Renal cortical epithelial cell (primary cell): ENCODE measurements around the gene TMEM255B. TPM values are rescaled to one million over a fixed set of nuclear protein-coding genes. Genes with fewer than 3 reads are reported as not detected.
"Not testable (repeated sequence)": the region's sequence is repeated elsewhere in the genome, so short reads cannot be mapped to it uniquely, and the experiment has no call there.

Experiments
- DNase-seq: peaks from one replicate; pipeline ENCODE4 v3.0.0-alpha.2; 2011; ENCODE audit warnings: low read depth
- total RNA-seq: library from RNA; depleted of rRNA; stranded (reverse); fragments of >200 nt; gene quantifications from 2 replicates; pipeline ENCODE4 v1.2.3, GENCODE V29; 2014

The TMEM255B gene
- total RNA-seq, 1 donor from 2014 or later, result 3.3 TPM

GRCh38 chr13:113734099-113734825, 24.8 kb upstream of the TMEM255B start:
- no peak for DNase-seq

- DNase-seq, result no peak
Observed at GRCh38 chr13:113734826-113735125, 24.2 kb upstream of the TMEM255B start.

- DNase-seq, result no peak
Observed at GRCh38 chr13:113735194-113735593, 23.8 kb upstream of the TMEM255B start.

GRCh38 chr13:113735750-113736149, 23.3 kb upstream of the TMEM255B start:
- DNase-seq, result no peak

- no peak for DNase-seq
Observed at GRCh38 chr13:113736258-113736731, 22.7 kb upstream of the TMEM255B start.

- no peak for DNase-seq
Observed at GRCh38 chr13:113737803-113738202, 21.2 kb upstream of the TMEM255B start.

- no peak for DNase-seq
Observed at GRCh38 chr13:113739527-113740285, 19.3 kb upstream of the TMEM255B start.

- DNase-seq, result no peak
Observed at GRCh38 chr13:113740286-113740556, 18.8 kb upstream of the TMEM255B start.

- no peak for DNase-seq
Observed at GRCh38 chr13:113740661-113741060, 18.4 kb upstream of the TMEM255B start.

- DNase-seq, result no peak
Observed at GRCh38 chr13:113741191-113741668, 17.8 kb upstream of the TMEM255B start.

GRCh38 chr13:113742000-113742441, 17.0 kb upstream of the TMEM255B start:
- peak; percentile 65 for DNase-seq

GRCh38 chr13:113742445-113743120, 16.4 kb upstream of the TMEM255B start:
- DNase-seq, result no peak

- DNase-seq, result no peak
Observed at GRCh38 chr13:113743366-113744195, 15.4 kb upstream of the TMEM255B start.

- no peak for DNase-seq
Observed at GRCh38 chr13:113744197-113745000, 14.6 kb upstream of the TMEM255B start.

- DNase-seq, result no peak
Observed at GRCh38 chr13:113745059-113745458, 14.0 kb upstream of the TMEM255B start.

- not testable (repeated sequence) for DNase-seq
Observed at GRCh38 chr13:113745500-113746142, 13.4 kb upstream of the TMEM255B start.

GRCh38 chr13:113746143-113746525, 12.9 kb upstream of the TMEM255B start:
- DNase-seq, result no peak

- no peak for DNase-seq
Observed at GRCh38 chr13:113746671-113747070, 12.4 kb upstream of the TMEM255B start.

GRCh38 chr13:113747291-113747833, 11.7 kb upstream of the TMEM255B start:
- no peak for DNase-seq
